A549 treated with Hydrocortisone at 1 μM for 4 hours (cell line): ENCODE data around the gene SRSF11. TPM values are rescaled to one million over a fixed set of nuclear protein-coding genes. Genes with fewer than 3 reads are reported as not detected.

Source experiments
- total RNA-seq: library from RNA; stranded (reverse); fragments of 200-300 nt; extraction: Qiagen RNA extraction; gene quantifications from 5 replicates; pipeline ENCODE4 v1.2.3, GENCODE V29; 2022

SRSF11 gene
- 54.2 to 85.2 TPM (median 68.4 TPM) in 5 replicates for total RNA-seq

DNA sequence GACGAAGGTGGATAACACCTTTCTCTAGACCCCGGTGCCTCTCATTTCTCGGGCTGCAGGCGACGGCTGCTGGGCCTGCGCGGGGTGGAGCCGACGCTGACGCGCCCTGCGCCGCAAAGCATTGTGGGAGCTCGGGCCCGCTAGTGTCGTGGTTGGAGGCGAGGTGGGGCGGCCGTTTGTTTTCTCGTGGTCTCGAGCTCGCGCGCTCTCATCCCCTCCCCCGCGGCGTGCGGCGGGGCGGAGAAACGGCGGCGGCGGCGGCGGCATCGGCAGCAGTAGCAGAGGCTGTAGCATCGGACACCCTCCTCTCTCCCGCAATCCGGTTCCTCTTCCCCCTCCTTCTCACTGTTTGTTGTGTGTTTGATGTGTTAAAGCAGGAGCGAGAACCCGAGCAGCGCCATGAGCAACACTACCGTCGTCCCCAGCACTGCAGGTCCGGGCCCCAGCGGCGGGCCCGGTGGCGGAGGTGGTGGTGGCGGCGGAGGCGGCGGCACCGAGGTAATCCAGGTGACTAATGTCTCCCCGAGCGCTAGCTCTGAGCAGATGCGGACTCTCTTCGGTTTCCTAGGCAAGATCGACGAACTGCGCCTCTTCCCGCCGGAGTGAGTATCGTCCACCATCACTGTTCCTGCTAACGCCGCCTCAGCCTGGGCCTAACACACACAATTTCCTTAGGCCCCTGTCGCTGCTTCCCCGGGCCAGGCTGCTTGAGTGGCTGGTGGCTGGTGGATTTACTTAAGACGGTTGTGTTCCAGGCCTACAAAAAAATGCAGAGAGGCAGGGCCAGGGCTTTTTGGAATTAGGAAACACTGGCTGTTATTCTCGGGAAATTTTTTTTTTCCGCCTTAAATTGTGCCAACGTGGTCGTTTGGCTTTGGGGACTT, at the start of gene SRSF11:
Gene SRSF11, plus strand, starts transcription at position 143 of the 884 bp plus-strand sequence. Its CDS starts 257 bp downstream, at position 400.

GRCh38 chr1:70205434-70206118, 15.6 kb upstream of the SRSF11 start, which contains the start of gene LRRC40:
Gene LRRC40, minus strand, starts transcription at chr1:70205579. Its CDS starts 39 bp downstream, at chr1:70205540.

Other genes starting within 250 kb of the SRSF11 start
- 7.8 to 14.1 TPM (median 9.5 TPM) in 5 replicates for gene LRRC40, start 15.8 kb upstream of the SRSF11 start, total RNA-seq
- 6.6 to 9.8 TPM (median 7.6 TPM) in 5 replicates for gene ANKRD13C, start 133.3 kb downstream of the SRSF11 start, total RNA-seq
- gene CTH, start 189.9 kb downstream of the SRSF11 start, total RNA-seq: 1.4 to 1.9 TPM (median 1.7 TPM) in 5 replicates